AG09319 (cell line): ENCODE results near the gene FRMD8.

Experiments used
- DNase-seq: peaks from one replicate; pipeline ENCODE4 v3.0.0-alpha.2; 2010; ENCODE audit warnings: low read depth; ENCODE audit errors: extremely low read depth
- TF ChIP-seq, protein P1 (sequence below): IDR thresholded peaks from 2 replicates; pipeline ENCODE4 v1.5.1; 2011; ENCODE audit warnings: low read depth, mild to moderate bottlenecking, inconsistent platforms, low read length, moderate library complexity

Gene FRMD8

DNA sequence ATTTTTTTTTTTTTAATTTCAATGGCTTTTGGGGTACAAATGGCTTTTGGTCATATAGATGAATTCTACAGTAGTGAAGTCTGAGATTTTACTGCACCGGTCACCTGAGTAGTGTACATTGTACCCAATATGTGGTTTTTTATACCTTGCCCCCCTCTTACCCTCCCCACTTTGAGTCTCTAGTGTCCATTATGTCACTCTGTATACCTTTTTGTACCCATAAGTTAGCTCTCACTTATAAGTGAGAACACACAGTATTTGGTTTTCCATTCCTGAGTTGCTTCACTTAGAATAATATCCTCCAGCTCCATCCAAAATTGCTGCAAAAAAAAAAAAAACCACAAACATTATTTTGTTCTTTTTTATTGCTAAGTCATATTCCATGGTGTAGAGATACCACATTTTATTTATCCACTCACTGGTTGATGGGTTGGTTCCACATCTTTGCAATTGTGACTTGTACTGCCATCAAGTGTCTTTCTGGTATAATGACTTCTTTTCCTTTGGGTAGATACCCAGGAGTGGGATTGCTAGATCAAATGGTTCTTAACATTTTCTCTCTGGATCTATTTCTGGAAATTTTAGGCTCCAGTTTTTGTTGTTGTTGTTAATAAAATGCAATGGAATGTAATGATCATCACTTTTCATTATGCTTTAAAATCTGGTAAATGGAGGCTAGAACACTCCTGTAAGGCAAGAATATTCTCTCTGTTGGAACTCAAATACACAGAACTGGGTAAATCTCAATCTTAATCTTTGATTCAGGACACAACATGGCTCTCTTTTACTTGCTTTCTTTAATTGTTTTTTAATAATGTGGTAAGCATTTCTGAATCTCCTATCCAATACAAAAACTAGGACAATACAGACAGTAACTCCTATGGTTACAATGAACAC, 46.5 kb downstream of the FRMD8 start:
- TF ChIP-seq, protein P1, sequence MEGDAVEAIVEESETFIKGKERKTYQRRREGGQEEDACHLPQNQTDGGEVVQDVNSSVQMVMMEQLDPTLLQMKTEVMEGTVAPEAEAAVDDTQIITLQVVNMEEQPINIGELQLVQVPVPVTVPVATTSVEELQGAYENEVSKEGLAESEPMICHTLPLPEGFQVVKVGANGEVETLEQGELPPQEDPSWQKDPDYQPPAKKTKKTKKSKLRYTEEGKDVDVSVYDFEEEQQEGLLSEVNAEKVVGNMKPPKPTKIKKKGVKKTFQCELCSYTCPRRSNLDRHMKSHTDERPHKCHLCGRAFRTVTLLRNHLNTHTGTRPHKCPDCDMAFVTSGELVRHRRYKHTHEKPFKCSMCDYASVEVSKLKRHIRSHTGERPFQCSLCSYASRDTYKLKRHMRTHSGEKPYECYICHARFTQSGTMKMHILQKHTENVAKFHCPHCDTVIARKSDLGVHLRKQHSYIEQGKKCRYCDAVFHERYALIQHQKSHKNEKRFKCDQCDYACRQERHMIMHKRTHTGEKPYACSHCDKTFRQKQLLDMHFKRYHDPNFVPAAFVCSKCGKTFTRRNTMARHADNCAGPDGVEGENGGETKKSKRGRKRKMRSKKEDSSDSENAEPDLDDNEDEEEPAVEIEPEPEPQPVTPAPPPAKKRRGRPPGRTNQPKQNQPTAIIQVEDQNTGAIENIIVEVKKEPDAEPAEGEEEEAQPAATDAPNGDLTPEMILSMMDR, result peak; percentile 2; the same call in 1 of the 2 replicates
- DNase-seq, result no peak

DNA sequence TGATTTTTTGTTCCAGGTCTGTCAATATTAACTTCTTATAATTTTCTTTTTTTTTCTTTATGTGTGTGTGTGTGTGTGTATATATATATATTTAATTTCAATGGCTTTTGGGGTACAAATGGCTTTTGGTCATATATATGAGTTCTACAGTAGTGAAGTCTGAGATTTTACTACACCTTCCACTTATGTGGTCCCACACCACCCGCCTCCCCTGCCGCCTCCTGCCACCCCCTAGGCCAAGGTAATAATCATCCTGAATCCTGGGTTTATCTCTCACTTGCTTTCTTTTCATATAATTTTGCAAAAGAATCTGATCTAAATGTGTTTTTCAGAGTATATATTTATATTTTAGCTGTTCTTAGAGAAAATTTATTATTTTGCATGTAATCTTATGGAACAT, 47.2 kb downstream of the FRMD8 start:
- DNase-seq, result no peak
- TF ChIP-seq, protein P1, result no peak

DNA sequence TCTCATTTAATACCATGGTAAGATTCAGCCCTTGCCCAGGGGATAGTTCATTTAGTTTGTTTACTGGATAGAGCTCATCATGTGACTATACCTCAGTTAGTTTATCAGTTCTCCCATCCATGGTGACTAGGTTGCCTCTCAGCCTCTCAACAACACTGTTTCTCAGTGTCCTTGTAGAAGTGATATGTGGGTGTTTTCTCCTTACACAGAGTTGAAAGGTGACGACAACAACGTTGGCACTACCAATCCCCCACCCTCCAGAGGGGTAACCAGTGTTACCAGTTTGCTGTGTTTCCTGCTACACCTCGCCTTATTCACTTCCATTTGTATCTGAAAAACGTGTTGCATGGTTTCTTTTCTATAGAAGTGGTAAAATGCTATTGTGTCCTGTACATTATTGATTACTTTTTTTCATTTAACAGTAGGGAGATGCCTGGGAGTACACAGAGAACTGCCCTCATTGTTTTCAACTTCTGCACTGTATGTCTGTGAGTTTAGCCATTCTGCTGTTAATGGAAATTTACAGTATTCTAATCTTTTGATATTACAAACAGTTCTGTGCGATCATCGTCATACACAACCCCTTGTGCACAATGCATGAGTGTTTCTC, 47.7 kb downstream of the FRMD8 start:
- no peak for DNase-seq
- TF ChIP-seq, protein P1, result no peak

DNA sequence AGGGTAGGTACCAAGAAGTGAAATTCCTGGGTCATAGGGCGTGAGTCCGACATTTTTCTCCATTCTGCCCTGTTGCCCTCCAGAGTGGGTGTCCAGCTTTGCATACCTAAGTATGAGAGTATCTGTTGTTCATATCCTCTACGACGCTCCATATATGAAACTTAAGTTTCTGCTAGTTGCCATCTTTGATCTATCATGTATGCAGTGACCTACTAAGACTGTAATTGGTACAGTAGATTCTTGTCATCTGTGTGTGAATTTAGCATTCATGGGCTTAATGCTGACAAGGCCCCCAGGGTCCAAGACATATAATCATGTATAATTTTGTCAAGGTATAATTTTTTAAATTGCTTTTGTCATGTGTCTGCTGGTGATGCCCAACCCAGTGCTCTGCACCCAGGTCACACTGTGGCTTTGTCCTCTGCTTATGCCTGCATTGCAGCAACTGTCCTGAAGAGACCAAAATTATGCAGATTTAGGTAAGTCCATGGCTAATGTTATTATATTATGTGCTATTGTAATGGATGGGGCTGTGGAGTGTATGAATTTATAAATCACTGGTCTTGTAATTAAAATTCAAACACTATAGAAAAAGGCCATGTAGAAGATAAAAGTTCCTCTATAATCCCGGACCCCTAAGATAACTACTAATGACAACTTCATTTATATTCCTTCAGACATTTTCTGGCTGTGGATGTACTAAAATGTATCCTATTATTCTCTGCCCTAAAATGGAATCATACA, 48.4 kb downstream of the FRMD8 start:
- DNase-seq, result no peak
- TF ChIP-seq, protein P1, result no peak

DNA sequence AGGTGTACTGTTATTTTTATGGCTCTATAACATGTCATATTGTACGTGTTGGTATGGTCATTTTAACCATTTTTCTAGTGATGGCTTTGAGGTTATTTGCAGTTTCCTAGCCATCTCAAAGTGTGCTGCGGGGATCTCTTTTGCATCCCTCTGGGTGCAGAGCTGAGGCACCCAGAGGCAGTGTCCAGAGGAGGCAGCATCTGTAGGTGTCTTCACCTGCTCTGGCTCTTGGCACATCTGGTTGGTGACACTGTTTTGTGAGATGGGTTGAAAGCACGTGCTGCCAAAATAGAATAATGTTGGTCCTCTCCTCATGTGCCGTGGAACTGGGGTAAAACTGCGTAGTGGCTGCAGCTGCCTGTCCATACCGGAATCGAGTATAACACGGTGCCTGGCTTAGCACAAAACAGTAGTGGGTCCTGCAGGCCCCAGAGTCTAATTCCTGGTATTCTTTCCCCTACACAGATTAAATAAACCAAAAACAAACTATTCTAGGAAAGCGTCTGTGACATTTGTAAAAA, 49.0 kb downstream of the FRMD8 start:
- no peak for DNase-seq
- TF ChIP-seq, protein P1, result no peak

DNA sequence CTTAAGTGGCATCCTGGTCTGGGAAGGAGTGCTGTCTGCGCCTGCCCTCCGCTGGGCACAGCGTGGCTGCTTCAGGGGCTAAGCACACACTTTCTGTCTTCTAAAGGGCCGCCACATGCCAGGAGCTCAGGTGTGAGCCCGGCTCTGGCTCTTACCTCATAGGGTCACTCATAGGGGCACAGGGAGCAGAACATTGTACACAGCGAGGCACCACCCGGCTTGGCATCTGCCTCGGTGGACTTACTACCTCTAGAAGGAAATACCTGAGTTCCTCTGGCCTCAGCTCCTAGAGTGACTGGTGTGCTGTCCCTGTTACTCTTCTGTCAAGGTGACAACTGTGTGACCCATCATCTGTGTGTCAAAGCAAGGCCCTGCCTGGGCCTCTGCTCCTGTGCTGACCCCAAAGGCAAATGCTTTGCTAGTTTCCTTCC, 49.6 kb downstream of the FRMD8 start:
- TF ChIP-seq, protein P1, result no peak
- no peak for DNase-seq
